GM20000 (cell line): Measurements from ENCODE around the gene FOXR1.
A peak's percentile ranks its signal among the peaks of the same experiment; 100 is the strongest.
"Not testable (repeated sequence)": the region's sequence is repeated elsewhere in the genome, so short reads cannot be mapped to it uniquely, and the experiment has no call there.

Experiments used
- DNase-seq: peaks from one replicate; pipeline ENCODE4 v3.0.0; 2012; ENCODE audit warnings: low spot score
- TF ChIP-seq, protein P1 (sequence below): IDR thresholded peaks from 2 replicates; pipeline ENCODE4 v1.5.1; 2012; ENCODE audit warnings: mild to moderate bottlenecking, control low read depth; ENCODE audit errors: extremely low read depth, missing control alignments

Gene FOXR1

DNA sequence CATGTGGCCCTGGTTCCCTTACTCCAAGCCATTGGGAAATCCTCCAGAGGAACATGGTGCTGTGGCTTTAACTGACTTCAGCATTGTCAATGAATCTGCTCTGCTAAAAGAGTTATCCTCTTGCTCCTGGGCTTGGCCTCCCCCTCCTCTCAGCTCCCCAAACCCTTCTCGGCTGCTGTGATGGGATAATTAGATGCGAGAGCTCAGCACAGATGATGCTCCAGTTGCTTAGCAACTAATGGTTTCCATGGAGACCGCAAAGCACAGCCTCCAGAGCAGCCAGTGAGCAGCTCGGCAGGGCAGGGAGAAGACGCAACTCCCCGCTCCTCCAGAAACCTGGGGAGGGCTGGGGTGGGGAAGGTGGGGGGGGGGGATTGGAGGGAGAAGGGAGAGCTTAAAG is 18.3 kb upstream of the FOXR1 start:
- TF ChIP-seq, protein P1, sequence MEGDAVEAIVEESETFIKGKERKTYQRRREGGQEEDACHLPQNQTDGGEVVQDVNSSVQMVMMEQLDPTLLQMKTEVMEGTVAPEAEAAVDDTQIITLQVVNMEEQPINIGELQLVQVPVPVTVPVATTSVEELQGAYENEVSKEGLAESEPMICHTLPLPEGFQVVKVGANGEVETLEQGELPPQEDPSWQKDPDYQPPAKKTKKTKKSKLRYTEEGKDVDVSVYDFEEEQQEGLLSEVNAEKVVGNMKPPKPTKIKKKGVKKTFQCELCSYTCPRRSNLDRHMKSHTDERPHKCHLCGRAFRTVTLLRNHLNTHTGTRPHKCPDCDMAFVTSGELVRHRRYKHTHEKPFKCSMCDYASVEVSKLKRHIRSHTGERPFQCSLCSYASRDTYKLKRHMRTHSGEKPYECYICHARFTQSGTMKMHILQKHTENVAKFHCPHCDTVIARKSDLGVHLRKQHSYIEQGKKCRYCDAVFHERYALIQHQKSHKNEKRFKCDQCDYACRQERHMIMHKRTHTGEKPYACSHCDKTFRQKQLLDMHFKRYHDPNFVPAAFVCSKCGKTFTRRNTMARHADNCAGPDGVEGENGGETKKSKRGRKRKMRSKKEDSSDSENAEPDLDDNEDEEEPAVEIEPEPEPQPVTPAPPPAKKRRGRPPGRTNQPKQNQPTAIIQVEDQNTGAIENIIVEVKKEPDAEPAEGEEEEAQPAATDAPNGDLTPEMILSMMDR, result no peak
- DNase-seq, result no peak

DNA sequence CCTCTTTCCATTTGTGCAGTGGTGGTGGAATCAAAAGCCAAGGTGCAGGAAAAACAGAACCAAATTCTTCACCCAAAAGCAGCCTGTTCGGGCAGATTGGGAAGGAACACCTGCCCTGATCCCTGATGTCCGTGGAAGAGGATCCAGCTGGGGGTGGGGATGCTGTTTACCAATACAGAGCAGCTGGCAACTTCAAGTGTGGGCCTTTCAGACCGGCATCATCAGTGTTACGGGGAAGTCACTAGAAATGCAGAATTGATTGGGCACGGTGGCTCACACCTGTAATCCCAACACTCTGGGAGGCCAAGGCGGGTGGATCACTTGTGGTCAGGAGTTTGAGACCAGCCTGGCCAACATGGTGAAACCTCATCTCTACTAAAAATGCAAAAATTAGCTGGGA is 17.6 kb upstream of the FOXR1 start:
- not testable (repeated sequence) for DNase-seq

GRCh38 chr11:118956094-118956846 is 15.3 kb upstream of the FOXR1 start, which contains the start of gene UPK2:
TSS of gene UPK2 (plus strand) at chr11:118956298. CDS start at chr11:118956351, 53 bp downstream.
- peak; percentile 90 for DNase-seq
- TF ChIP-seq, protein P1, result peak; percentile 92

DNA sequence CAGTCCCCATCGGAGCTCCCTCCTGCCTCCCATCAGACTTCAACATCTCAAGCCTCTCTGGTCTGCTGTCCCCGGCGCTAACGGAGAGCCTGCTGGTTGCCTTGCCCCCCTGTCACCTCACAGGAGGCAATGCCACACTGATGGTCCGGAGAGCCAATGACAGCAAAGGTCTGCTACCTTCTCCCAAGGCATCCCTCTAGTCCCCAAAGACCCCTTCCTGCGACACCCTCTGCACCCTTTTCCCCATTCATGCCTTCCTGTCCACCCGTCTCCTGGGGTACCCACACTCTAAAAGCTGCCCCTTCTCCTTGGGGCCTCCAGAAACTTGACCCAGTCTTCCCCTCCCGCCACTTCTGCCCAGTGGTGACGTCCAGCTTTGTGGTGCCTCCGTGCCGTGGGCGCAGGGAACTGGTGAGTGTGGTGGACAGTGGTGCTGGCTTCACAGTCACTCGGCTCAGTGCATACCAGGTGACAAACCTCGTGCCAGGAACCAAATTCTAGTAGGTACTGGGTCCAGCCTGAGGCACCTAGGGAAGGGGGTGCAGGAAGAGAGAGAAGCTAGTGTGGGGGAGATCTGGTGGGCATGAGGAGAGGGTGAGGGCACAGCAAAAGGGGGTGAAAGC is 14.6 kb upstream of the FOXR1 start:
- TF ChIP-seq, protein P1, result no peak
- no peak for DNase-seq

GRCh38 chr11:118957549-118957948 is 14.0 kb upstream of the FOXR1 start:
- TF ChIP-seq, protein P1, result no peak
- no peak for DNase-seq

GRCh38 chr11:118957968-118958367 is 13.6 kb upstream of the FOXR1 start:
- TF ChIP-seq, protein P1, result no peak
- DNase-seq, result no peak

DNA sequence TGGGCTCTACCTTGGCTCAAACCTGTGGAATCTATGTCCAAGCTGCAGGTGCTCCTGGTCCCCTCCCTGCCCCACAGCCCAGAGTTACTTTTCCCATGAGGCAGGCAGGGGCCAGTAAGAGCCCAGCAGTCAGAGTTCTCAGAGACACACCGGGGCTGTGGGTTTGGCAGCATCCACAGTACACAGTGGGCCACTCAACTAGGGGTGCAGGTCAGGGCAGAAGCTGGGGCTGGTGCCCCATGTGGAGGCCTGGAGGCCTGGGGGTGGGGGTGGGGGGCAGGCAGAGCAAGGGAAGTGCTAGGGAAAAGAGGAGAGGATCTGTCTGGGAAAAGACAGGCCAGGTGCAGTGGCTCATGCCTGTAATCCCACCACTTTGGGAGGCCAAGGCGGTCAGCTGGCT is 13.0 kb upstream of the FOXR1 start:
- TF ChIP-seq, protein P1, result no peak
- DNase-seq, result no peak
